ENCODE measurements around the gene MZB1.

Gene MZB1

GRCh38 chr5:139389701-139390638 is at the start of gene MZB1:
Gene MZB1 (minus strand): TSS chr5:139389913. CDS start chr5:139389856, 57 bp downstream.
- DNase-seq = no peak

DNA sequence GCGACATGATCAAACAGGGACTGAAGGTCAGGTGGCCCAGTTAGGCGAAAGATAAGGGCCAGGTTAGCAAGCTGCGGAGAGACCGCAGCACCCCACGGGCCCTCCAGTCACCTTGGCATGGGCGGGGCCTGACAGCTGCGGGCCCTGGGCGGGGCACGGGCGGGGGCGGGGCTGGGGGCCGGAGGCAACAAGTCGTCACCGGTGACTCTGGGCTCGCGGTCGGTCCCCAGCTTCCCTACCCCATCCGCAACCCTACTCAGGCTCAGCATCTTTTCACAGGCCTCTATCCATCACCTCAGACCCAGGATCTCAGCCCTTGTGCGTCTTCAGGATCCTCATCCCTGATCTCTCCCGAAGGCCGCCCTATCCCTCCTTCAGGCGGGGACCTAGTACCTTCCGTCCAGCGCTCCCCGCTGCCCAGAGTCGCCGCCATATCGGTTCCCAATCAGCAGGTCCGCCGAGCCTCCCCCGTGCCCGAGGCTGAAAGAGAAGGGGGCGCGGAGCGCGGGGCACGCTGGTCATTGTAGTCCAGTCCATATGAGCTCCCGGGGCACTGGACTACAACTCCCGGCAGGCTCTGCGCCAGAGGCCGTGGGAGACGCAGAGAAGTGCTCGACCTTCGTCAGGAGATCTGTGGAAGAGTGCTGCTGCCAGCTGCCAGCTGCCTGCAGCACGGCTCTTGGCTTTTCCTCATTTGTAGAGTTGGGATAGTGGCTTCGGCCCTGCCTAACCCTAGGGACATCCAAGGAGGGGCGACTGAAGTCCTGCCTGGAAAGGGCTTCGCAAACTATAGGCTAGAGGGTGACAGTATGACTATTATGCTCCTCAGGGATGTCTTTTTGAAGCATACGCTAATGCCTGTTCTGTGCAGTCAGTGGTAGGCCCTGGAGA is 49.5 kb upstream of the MZB1 start, which contains the start of gene DNAJC18:
Gene DNAJC18 (minus strand): TSS at position 513 of the 891 bp plus-strand sequence. CDS start 80 bp downstream, at position 433.
- peak; percentile 80 for DNase-seq

DNA sequence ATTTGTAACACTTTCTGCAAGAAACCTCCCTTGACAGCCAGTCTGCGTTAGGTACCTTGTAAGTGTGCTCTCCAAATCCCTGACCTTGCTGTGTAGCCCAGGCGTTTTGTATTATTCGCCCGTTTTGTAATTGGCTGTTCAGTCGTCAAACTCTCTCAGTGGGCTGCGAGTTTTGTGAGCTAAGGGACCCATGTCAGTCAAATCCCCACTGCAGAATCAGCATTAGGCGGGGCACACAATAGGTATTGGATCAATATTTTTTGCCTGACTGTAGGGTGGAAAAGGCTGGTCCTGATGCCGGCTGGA is 48.9 kb upstream of the MZB1 start:
- no peak for DNase-seq

DNA sequence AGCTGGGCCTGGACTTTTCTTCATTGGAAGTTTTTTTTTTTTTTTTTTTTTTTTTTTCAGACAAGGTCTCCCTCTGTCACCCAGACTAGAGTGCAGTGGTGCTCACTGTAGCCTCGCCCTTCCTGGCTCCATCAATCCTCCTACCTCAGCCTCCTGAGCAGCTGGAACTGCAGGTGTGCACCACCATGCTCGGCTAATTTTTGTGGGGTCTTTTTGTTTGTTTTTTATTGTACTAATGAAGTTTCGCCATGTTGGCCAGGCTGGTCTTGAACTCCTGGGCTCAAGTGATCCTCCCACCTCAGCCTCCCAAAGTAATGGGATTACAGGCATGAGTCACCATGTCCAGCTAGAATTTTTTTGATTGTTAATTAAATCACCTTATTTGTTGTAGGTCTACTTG is 46.0 kb upstream of the MZB1 start:
- DNase-seq = no peak

DNA sequence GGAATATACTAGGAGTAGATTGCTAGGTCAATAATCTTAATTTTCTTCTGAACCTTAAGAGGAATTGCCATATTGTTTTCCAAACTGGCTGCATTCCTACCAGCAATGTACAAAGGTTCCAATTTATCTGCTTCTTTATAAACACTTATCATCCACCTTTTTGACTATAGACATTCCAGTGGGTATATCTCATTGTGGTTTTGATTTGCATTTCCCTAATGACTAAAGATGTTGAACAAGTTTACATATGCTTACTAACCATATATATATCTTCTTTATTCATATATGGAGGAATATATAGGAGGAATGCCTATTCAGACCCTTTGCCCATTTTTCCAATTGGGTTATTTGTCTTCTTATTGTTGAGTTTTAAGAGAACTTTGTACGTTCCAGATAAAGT is 42.0 kb upstream of the MZB1 start:
- no peak for DNase-seq

GRCh38 chr5:139430015-139430414 is 40.3 kb upstream of the MZB1 start:
- no peak for DNase-seq

GRCh38 chr5:139426203-139426885 is 36.6 kb upstream of the MZB1 start:
- no peak for DNase-seq

- no peak for DNase-seq
These were observed 35.8 kb upstream of the MZB1 start for GRCh38 chr5:139425497-139425896.

- peak; percentile 26 for DNase-seq
These were observed 32.7 kb upstream of the MZB1 start for GRCh38 chr5:139422307-139422893.

GRCh38 chr5:139419226-139420192 is 29.8 kb upstream of the MZB1 start:
- no peak for DNase-seq

DNA sequence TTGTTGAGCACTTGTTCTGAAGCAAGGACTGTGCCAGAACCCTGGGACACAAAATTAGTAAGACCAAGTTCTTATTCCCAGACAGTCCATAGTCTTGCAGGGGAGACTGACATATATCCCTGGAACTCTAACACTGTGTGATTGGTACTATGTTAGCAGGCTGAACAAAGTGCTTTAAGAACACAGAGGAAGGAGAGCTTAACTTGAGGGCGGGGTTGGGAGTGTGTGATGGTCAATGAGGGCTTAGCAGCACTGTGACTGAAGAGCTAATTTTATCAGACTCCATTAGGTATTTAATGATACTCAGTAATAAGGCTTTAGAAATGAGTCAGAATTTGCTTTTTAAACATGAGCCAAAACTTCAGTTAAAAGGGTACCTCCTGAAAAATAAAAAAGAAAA is 29.1 kb upstream of the MZB1 start:
- DNase-seq = no peak

- no peak for DNase-seq
These were observed 27.5 kb upstream of the MZB1 start for GRCh38 chr5:139417214-139417613.

DNA sequence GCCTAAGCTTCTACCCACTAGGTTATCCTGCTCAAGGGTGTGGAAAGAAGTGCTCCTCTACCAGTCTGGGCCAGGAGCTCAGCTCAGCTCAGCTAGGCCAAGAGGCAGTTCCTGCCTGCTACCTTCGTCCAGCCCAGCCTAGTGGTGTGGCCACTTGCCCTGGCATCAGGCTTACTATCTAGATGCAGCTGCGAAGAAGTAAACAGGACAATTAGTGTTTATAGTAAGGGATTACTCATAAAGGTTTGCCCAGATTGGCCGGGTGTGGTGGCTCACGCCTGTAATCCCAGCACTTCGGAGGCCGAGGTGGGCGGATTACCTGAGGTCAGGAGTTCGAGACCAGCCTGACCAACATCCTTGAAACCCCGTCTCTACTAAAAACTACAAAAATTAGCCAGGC is 26.9 kb upstream of the MZB1 start:
- no peak for DNase-seq

GRCh38 chr5:139415869-139416268 is 26.2 kb upstream of the MZB1 start:
- DNase-seq = no peak

DNA sequence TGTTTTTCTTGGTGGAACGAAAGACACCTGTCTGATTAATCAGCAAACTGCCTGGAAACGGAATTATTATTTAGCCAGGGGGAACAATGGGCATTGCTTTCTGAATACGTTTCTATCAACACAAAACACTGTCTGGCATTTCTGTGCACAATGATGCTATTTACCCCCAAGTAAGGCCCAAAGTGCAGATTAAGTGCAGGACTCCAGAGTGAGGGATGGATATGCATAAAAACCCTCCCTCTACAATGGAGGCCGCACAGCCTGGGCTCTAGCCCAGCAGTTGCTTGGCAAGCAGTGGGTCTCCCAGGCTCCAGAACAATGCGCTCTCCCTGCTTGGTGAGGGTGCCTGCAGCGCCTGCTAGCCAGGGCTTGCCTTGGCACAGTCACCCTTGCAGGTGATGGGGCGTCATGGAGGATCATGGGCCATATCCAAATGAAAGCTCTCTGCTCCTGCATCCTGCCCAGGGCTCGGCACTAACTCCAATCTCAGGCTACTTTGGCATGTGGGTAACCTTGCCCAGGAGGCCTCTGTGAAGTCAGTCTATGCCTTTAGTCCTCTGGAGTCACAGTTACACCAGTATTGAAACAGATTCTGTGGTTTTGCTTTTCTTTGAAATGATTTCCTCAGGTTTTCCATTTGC is 25.6 kb upstream of the MZB1 start:
- DNase-seq = no peak

DNA sequence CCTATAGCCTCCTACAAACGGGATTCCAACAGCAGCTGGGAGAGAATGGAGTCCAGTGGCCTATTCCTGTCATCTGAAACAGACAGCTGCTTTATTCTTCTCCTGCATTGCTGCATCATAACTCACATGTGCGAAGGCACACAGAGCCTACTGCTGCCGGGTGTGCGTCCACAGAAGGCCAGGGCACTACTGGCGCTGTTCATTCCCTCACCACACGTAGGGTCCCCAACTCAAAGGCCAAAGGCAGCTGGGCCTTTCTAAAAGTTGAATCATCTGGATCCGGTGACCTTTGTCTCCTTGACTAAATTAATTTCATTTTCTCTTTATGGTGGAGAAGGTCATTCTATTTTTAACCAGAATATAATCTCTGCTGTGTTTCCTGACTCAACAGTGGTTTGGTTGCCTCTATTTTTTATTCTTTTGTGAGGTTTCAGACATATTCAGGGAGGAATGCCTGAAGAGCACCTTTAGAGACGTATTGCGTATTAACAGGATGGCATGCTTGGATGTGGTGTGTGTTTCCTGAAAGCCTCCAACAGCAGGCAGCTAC is 24.9 kb upstream of the MZB1 start:
- DNase-seq = no peak

DNA sequence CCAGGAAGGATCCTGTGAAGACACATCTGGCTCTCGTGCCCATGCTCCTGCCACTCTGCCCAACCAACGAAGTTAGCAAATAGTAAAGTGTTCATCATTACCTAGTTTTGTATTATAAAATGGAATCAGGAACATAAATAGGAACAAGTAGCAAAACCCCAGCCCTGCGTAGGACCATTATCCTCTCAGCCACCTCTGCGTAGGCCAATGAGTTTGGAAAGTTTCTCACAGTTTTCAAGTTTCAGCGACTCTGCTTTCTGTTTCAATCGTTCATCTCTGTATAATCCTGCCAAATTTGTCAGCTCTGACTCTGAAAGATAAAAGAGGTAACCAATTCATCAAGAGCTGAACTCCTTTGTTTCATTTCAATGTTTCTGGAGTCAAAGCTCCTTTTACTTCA is 24.2 kb upstream of the MZB1 start:
- no peak for DNase-seq

GRCh38 chr5:139413153-139413552 is 23.4 kb upstream of the MZB1 start:
- no peak for DNase-seq

- no peak for DNase-seq
These were observed 21.5 kb upstream of the MZB1 start for GRCh38 chr5:139410993-139411828.

All from NCI-H1436 treated with DMSO at 0.1 percent for 48 hours (cell line).